HepG2 (cell line): ENCODE results near the gene DNAJC5. TPM values are rescaled to one million over a fixed set of nuclear protein-coding genes. Genes with fewer than 3 reads are reported as not detected.

Experiments
- EP300 ChIP-seq, 3 experiments: sonication (generic) in 1 of 3; formaldehyde crosslinking in 1 of 3; IDR thresholded peaks; 2 replicates each; pipeline versions ENCODE4 v1.5.1 to v1.6.1; 2011 to 2020; ENCODE audit warnings: low read depth in 2 of 3, low read length in 2 of 3, borderline replicate concordance in 1 of 3, improper control_type of control experiment in 1 of 3, mild to moderate bottlenecking in 1 of 3, missing genetic modification reagents in 1 of 3, moderate library complexity in 1 of 3
- FOSL2 ChIP-seq: sonication (generic); formaldehyde crosslinking; IDR thresholded peaks from 2 replicates; pipeline ENCODE4 v1.4.0; 2020; ENCODE audit warnings: missing genetic modification reagents
- FOXK2 ChIP-seq: fragments of 450-650 bp; IDR thresholded peaks from 2 replicates; pipeline ENCODE4 v1.6.1; 2016
- MIXL1 ChIP-seq: IDR thresholded peaks from 2 replicates; pipeline ENCODE4 v1.6.1; 2016
- PHF21A ChIP-seq: sonication (generic); formaldehyde crosslinking; IDR thresholded peaks from 2 replicates; pipeline ENCODE4 v1.5.0; 2020; ENCODE audit warnings: mild to moderate bottlenecking, missing genetic modification reagents
- RERE ChIP-seq: IDR thresholded peaks from 2 replicates; pipeline ENCODE4 v1.6.1; 2016; ENCODE audit warnings: low read depth, missing genetic modification reagents, missing compliant biosample characterization
- REXO4 ChIP-seq: sonication (generic); formaldehyde crosslinking; IDR thresholded peaks from 2 replicates; pipeline ENCODE4 v1.8.0; 2022; ENCODE audit warnings: missing genetic modification reagents, mild to moderate bottlenecking, borderline replicate concordance
- ZMYM2 ChIP-seq: sonication (generic); formaldehyde crosslinking; IDR thresholded peaks from 2 replicates; pipeline ENCODE4 v1.8.0; 2022; ENCODE audit warnings: mild to moderate bottlenecking, missing genetic modification reagents
- ZNF12 ChIP-seq: sonication (generic); formaldehyde crosslinking; IDR thresholded peaks from 2 replicates; pipeline ENCODE4 v1.5.0; 2020; ENCODE audit warnings: missing genetic modification reagents
- ZNF160 ChIP-seq: sonication (generic); formaldehyde crosslinking; IDR thresholded peaks from 2 replicates; pipeline ENCODE4 v1.8.0; 2022; ENCODE audit warnings: mild to moderate bottlenecking, inconsistent platforms, missing genetic modification reagents
- ZNF18 ChIP-seq: sonication (generic); formaldehyde crosslinking; IDR thresholded peaks from 2 replicates; pipeline ENCODE4 v1.8.0; 2022; ENCODE audit warnings: mild to moderate bottlenecking, missing genetic modification reagents; ENCODE audit not compliant: insufficient replicate concordance
- ZNF276 ChIP-seq: sonication (generic); formaldehyde crosslinking; IDR thresholded peaks from 2 replicates; pipeline ENCODE4 v1.4.0; 2020; ENCODE audit warnings: mild to moderate bottlenecking, low read depth, missing genetic modification reagents
- ZNF280D ChIP-seq: sonication (generic); formaldehyde crosslinking; IDR thresholded peaks from 2 replicates; pipeline ENCODE4 v1.5.1; 2020; ENCODE audit warnings: mild to moderate bottlenecking, missing genetic modification reagents
- ZNF446 ChIP-seq: sonication (generic); formaldehyde crosslinking; IDR thresholded peaks from 2 replicates; pipeline ENCODE4 v1.5.0; 2020; ENCODE audit warnings: mild to moderate bottlenecking, missing genetic modification reagents
- ZNF678 ChIP-seq: sonication (generic); formaldehyde crosslinking; IDR thresholded peaks from 2 replicates; pipeline ENCODE4 v1.4.0; 2020; ENCODE audit warnings: mild to moderate bottlenecking, missing genetic modification reagents
- ZNF792 ChIP-seq: IDR thresholded peaks from 2 replicates; pipeline ENCODE4 v1.6.1; 2016
- polyA plus RNA-seq, 8 experiments: library from polyadenylated mRNA; depleted of rRNA in 3 of 8; stranded (reverse) in 7 of 8; unstranded in 1 of 8; fragments of >200 nt; fragmentation: Illumina TruSeq in 4 of 8; extraction: Trizol in 4 of 8; gene quantifications; 2 replicates each; pipeline versions ENCODE4 v1.2.1 to v1.2.3, GENCODE V29; 2011 to 2016; ENCODE audit warnings: low read depth in 4 of 8, missing spikeins in 1 of 8, mixed read lengths in 1 of 8; ENCODE audit not compliant: insufficient read depth in 1 of 8
- total RNA-seq, 5 experiments: library from RNA; depleted of rRNA; stranded (reverse); fragments of >200 nt; fragmentation: Illumina TruSeq; extraction: Trizol; gene quantifications; 2 replicates each; pipeline ENCODE4 v1.2.3, GENCODE V29; 2016; ENCODE audit warnings: low read depth in 1 of 5

The DNAJC5 gene
- total and polyA plus RNA-seq, 2 of the 13 experiments (the other 11 are each of a cell fraction or from before 2014, with no cell fraction given): 42.8 to 64.5 TPM

- TF ChIP-seq RERE: no peak
- TF ChIP-seq ZMYM2: no peak
- no peak for TF ChIP-seq ZNF18 (CRISPR knock-in tag)
- peak; percentile 97 for TF ChIP-seq PHF21A (CRISPR knock-in tag)
- no peak for TF ChIP-seq ZNF678 (CRISPR knock-in tag)
- peak; percentile 95 for TF ChIP-seq ZNF160
- no peak for TF ChIP-seq REXO4
- peak; percentile 84 for TF ChIP-seq FOSL2
- peak in 1 of 2 experiments; percentile 40; a peak in 1 of 4 replicates for TF ChIP-seq EP300 (IDR thresholded peaks at IDR 0.05; ENCODE audit: low read depth in 2 of 2, low read length in 2 of 2)
- peak; percentile 56 for TF ChIP-seq EP300 (CRISPR knock-in tag; IDR thresholded peaks at IDR 0.05; ENCODE audit: borderline replicate concordance)
- peak; percentile 46; the same call in 1 of the 2 replicates for TF ChIP-seq ZNF276 (CRISPR knock-in tag)
- 0 out of 2 replicates have a peak, but pooled peaks have one; percentile 54 for TF ChIP-seq FOXK2
- TF ChIP-seq ZNF280D: no peak; the same call in none of the 2 replicates
- peak; percentile 98 for TF ChIP-seq MIXL1 (CRISPR knock-in tag)
- peak; percentile 97 for TF ChIP-seq ZNF446 (CRISPR knock-in tag)
- TF ChIP-seq ZNF792 (CRISPR knock-in tag): peak; percentile 98
- no peak; the same call in 1 of the 2 replicates for TF ChIP-seq ZNF12 (CRISPR knock-in tag)
Measured at GRCh38 chr20:63980806-63981728, 86.1 kb downstream of the DNAJC5 start, which contains the start of gene PRPF6 (continued).
